HepG2 (cell line): ENCODE measurements around the gene CRISPLD2. TPM values are rescaled to one million over a fixed set of nuclear protein-coding genes. Genes with fewer than 3 reads are reported as not detected.

Source experiments
- BHLHE40 ChIP-seq: IDR thresholded peaks from 2 replicates; pipeline ENCODE4 v1.6.1; 2011; ENCODE audit warnings: low read length, improper control_type of control experiment
- EEA1 ChIP-seq: sonication (generic); formaldehyde crosslinking; IDR thresholded peaks from 2 replicates; pipeline ENCODE4 v1.5.1; 2020; ENCODE audit warnings: mild to moderate bottlenecking, missing genetic modification reagents, borderline replicate concordance
- EED ChIP-seq: sonication (generic); formaldehyde crosslinking; IDR thresholded peaks from 2 replicates; pipeline ENCODE4 v1.5.0; 2020; ENCODE audit warnings: mild to moderate bottlenecking, missing genetic modification reagents
- EHMT2 ChIP-seq: fragments of 200-600 bp; sonication (generic); IDR thresholded peaks from 2 replicates; pipeline ENCODE4 v1.7.0; 2017; ENCODE audit warnings: antibody characterized with exemption, low read depth, low read length, borderline replicate concordance
- FOXO1 ChIP-seq: sonication (generic); formaldehyde crosslinking; IDR thresholded peaks from 2 replicates; pipeline ENCODE4 v1.4.0; 2020; ENCODE audit warnings: missing genetic modification reagents
- PCBP1 ChIP-seq: fragments of 200-400 bp; formaldehyde crosslinking; IDR thresholded peaks from 2 replicates; pipeline ENCODE4 v1.6.1; 2017; ENCODE audit warnings: mild to moderate bottlenecking, low read depth, low read length, borderline replicate concordance
- SPEN ChIP-seq: sonication (generic); formaldehyde crosslinking; IDR thresholded peaks from 2 replicates; pipeline ENCODE4 v1.5.1; 2020; ENCODE audit warnings: low read depth, mild to moderate bottlenecking, missing genetic modification reagents
- STAT5B ChIP-seq: sonication (generic); formaldehyde crosslinking; IDR thresholded peaks from 2 replicates; pipeline ENCODE4 v1.4.0; 2020; ENCODE audit warnings: missing genetic modification reagents
- TBX3 ChIP-seq: fragments of 450-650 bp; IDR thresholded peaks from 2 replicates; pipeline ENCODE4 v1.6.1; 2017; ENCODE audit warnings: antibody characterized with exemption, mild to moderate bottlenecking, inconsistent platforms, borderline replicate concordance
- THAP11 ChIP-seq: IDR thresholded peaks from 2 replicates; pipeline ENCODE4 v1.6.1; 2016; ENCODE audit warnings: missing biosample characterization, missing genetic modification reagents
- ZBTB7B ChIP-seq: sonication (generic); formaldehyde crosslinking; IDR thresholded peaks from 2 replicates; pipeline ENCODE4 v1.4.0; 2020; ENCODE audit warnings: missing genetic modification reagents
- ZNF17 ChIP-seq: sonication (generic); formaldehyde crosslinking; IDR thresholded peaks from 2 replicates; pipeline ENCODE4 v1.5.0; 2020; ENCODE audit warnings: mild to moderate bottlenecking, missing genetic modification reagents
- ZNF431 ChIP-seq: sonication (generic); formaldehyde crosslinking; IDR thresholded peaks from 2 replicates; pipeline ENCODE4 v1.9.0; 2022; ENCODE audit warnings: missing genetic modification reagents, low read depth, mild to moderate bottlenecking, borderline replicate concordance
- ZNF878 ChIP-seq: sonication (generic); formaldehyde crosslinking; IDR thresholded peaks from 2 replicates; pipeline ENCODE4 v1.8.1; 2023; ENCODE audit warnings: mild to moderate bottlenecking, missing genetic modification reagents, moderate library complexity
- ZNF891 ChIP-seq: sonication (generic); formaldehyde crosslinking; IDR thresholded peaks from 2 replicates; pipeline ENCODE4 v1.5.0; 2020; ENCODE audit warnings: mild to moderate bottlenecking, missing genetic modification reagents
- polyA plus RNA-seq, 8 experiments: library from polyadenylated mRNA; depleted of rRNA in 3 of 8; stranded (reverse) in 7 of 8; unstranded in 1 of 8; fragments of >200 nt; fragmentation: Illumina TruSeq in 4 of 8; extraction: Trizol in 4 of 8; gene quantifications; 2 replicates each; pipeline versions ENCODE4 v1.2.1 to v1.2.3, GENCODE V29; 2011 to 2016; ENCODE audit warnings: low read depth in 4 of 8, missing spikeins in 1 of 8, mixed read lengths in 1 of 8; ENCODE audit not compliant: insufficient read depth in 1 of 8
- total RNA-seq, 5 experiments: library from RNA; depleted of rRNA; stranded (reverse); fragments of >200 nt; fragmentation: Illumina TruSeq; extraction: Trizol; gene quantifications; 2 replicates each; pipeline ENCODE4 v1.2.3, GENCODE V29; 2016; ENCODE audit warnings: low read depth in 1 of 5
- TF ChIP-seq, protein P1 (sequence below): sonication (generic); formaldehyde crosslinking; IDR thresholded peaks from 2 replicates; pipeline ENCODE4 v1.5.1; 2020; ENCODE audit warnings: missing genetic modification reagents, mild to moderate bottlenecking, borderline replicate concordance
- TF ChIP-seq, protein P2 (sequence below): sonication (generic); formaldehyde crosslinking; IDR thresholded peaks from 2 replicates; pipeline ENCODE4 v1.5.0; 2020; ENCODE audit warnings: mild to moderate bottlenecking, low read depth, missing genetic modification reagents, borderline replicate concordance
- TF ChIP-seq, protein P3 (sequence below), 2 experiments: fragments of 450-650 bp in 1 of 2; sonication (generic) in 1 of 2; formaldehyde crosslinking; IDR thresholded peaks; 2 replicates each; pipeline versions ENCODE4 v1.5.0 to v1.8.0; 2020 to 2022; ENCODE audit warnings: mild to moderate bottlenecking in 1 of 2, missing genetic modification reagents in 1 of 2
- TF ChIP-seq, protein P4 (sequence below): sonication (generic); formaldehyde crosslinking; IDR thresholded peaks from 2 replicates; pipeline ENCODE4 v1.4.0; 2020; ENCODE audit warnings: missing genetic modification reagents, borderline replicate concordance

CRISPLD2 gene
- total and polyA plus RNA-seq, 2 of the 13 experiments (the other 11 are each of a cell fraction or from before 2014, with no cell fraction given), result 0.04 to 0.31 TPM

DNA sequence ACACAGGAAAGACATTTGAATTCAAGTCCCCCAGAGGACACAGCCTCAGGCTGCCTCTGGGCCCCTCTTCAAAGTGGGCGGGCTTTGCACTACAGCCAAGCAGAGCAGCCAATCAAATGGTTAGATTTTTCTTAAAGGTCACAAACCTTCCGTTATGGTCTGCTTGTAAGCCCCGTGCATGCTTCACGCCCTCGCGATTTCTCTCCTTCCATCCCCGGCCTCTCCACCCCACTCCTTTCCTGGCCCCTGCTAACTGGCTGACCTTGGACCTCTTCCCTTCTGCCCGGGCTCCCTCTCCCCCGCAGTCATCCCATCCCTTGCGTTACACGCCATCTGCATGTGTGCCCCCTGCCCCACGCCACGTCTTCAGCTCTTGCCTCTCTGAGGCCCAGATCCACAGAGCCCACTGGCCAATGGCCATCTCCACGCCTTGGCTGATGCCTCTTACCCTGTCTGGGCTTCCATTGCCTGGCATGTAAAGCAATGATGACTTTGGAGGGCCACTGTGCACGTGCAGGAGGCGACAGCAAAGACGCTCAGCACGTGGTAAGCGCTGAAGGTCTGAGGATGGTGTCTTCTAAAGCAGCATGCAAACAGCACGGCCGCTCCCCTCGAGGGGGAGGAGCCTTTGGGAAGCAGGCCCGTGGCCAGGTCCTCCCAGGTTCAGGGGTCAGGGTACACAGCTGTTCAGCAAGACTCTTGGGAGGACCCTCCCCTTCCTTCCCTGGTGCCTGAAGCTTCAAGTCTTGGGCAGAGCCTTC lies 104.7 kb downstream of the CRISPLD2 start (continued):
- TF ChIP-seq, protein P1, sequence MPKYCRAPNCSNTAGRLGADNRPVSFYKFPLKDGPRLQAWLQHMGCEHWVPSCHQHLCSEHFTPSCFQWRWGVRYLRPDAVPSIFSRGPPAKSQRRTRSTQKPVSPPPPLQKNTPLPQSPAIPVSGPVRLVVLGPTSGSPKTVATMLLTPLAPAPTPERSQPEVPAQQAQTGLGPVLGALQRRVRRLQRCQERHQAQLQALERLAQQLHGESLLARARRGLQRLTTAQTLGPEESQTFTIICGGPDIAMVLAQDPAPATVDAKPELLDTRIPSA (CRISPR knock-in tag), result 0 out of 2 replicates have a peak, but pooled peaks have one; percentile 59
- TF ChIP-seq EEA1 (CRISPR knock-in tag), result peak; percentile 85
- TF ChIP-seq, protein P2, sequence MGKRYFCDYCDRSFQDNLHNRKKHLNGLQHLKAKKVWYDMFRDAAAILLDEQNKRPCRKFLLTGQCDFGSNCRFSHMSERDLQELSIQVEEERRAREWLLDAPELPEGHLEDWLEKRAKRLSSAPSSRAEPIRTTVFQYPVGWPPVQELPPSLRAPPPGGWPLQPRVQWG (CRISPR knock-in tag), result no peak
- no peak; the same call in 1 of the 2 replicates for TF ChIP-seq ZBTB7B (CRISPR knock-in tag)
- TF ChIP-seq, protein P3, sequence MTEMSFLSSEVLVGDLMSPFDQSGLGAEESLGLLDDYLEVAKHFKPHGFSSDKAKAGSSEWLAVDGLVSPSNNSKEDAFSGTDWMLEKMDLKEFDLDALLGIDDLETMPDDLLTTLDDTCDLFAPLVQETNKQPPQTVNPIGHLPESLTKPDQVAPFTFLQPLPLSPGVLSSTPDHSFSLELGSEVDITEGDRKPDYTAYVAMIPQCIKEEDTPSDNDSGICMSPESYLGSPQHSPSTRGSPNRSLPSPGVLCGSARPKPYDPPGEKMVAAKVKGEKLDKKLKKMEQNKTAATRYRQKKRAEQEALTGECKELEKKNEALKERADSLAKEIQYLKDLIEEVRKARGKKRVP (CRISPR knock-in tag; IDR thresholded peaks at IDR 0.05), result no peak
- TF ChIP-seq ZNF878, result no peak
- TF ChIP-seq, protein P4, sequence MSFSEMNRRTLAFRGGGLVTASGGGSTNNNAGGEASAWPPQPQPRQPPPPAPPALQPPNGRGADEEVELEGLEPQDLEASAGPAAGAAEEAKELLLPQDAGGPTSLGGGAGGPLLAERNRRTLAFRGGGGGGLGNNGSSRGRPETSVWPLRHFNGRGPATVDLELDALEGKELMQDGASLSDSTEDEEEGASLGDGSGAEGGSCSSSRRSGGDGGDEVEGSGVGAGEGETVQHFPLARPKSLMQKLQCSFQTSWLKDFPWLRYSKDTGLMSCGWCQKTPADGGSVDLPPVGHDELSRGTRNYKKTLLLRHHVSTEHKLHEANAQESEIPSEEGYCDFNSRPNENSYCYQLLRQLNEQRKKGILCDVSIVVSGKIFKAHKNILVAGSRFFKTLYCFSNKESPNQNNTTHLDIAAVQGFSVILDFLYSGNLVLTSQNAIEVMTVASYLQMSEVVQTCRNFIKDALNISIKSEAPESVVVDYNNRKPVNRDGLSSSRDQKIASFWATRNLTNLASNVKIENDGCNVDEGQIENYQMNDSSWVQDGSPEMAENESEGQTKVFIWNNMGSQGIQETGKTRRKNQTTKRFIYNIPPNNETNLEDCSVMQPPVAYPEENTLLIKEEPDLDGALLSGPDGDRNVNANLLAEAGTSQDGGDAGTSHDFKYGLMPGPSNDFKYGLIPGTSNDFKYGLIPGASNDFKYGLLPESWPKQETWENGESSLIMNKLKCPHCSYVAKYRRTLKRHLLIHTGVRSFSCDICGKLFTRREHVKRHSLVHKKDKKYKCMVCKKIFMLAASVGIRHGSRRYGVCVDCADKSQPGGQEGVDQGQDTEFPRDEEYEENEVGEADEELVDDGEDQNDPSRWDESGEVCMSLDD (CRISPR knock-in tag), result no peak
- TF ChIP-seq PCBP1, result no peak
- TF ChIP-seq EHMT2, result no peak
- no peak for TF ChIP-seq ZNF17 (CRISPR knock-in tag)
- peak; percentile 93 for TF ChIP-seq ZNF891 (CRISPR knock-in tag)
- TF ChIP-seq FOXO1 (CRISPR knock-in tag), result no peak
- TF ChIP-seq ZNF431 (CRISPR knock-in tag), result 0 out of 2 replicates have a peak, but pooled peaks have one; percentile 45
- peak; percentile 79; the same call in 1 of the 2 replicates for TF ChIP-seq EED (CRISPR knock-in tag)
- TF ChIP-seq THAP11, result no peak
- no peak for TF ChIP-seq STAT5B
- peak; percentile 60 for TF ChIP-seq BHLHE40
- peak; percentile 65; the same call in 1 of the 2 replicates for TF ChIP-seq SPEN
- TF ChIP-seq TBX3, result no peak
